GM18511 (cell line): ENCODE data around the gene GBX1.

Source experiments
- ATAC-seq: cut with Tn5 transposase; IDR thresholded peaks from one replicate; pipeline ENCODE4 v1.9.1; 2021; ENCODE audit warnings: mild to moderate bottlenecking, moderate library complexity; ENCODE audit not compliant: unreplicated experiment

GBX1 gene

GRCh38 chr7:151174246-151175046 lies 7.0 kb upstream of the GBX1 start:
- ATAC-seq, result no peak

- no peak for ATAC-seq
Observed at GRCh38 chr7:151173386-151174245, 6.1 kb upstream of the GBX1 start.

- ATAC-seq, result peak; percentile 77
Observed at GRCh38 chr7:151172273-151173141, 5.0 kb upstream of the GBX1 start.

GRCh38 chr7:151168787-151169162 lies 1.3 kb upstream of the GBX1 start:
- no peak for ATAC-seq

GRCh38 chr7:151168003-151168786 lies 701 bp upstream of the GBX1 start:
- peak; percentile 69 for ATAC-seq

- ATAC-seq, result no peak
Observed at GRCh38 chr7:151166629-151167196, 781 bp downstream of the GBX1 start.

- no peak for ATAC-seq
Observed at GRCh38 chr7:151161757-151162156, 5.7 kb downstream of the GBX1 start.

- no peak for ATAC-seq
Observed at GRCh38 chr7:151157645-151158329, 9.7 kb downstream of the GBX1 start.

- no peak for ATAC-seq
Observed at GRCh38 chr7:151152643-151153513, 14.6 kb downstream of the GBX1 start.

- ATAC-seq, result no peak
Observed at GRCh38 chr7:151150388-151150787, 17.1 kb downstream of the GBX1 start.

GRCh38 chr7:151148319-151149259 lies 18.9 kb downstream of the GBX1 start:
- no peak for ATAC-seq

- no peak for ATAC-seq
Observed at GRCh38 chr7:151146761-151147160, 20.7 kb downstream of the GBX1 start.

- no peak for ATAC-seq
Observed at GRCh38 chr7:151144387-151144786, 23.1 kb downstream of the GBX1 start.

- ATAC-seq, result no peak
Observed at GRCh38 chr7:151143261-151144015, 24.1 kb downstream of the GBX1 start.

GRCh38 chr7:151142686-151143040 lies 24.8 kb downstream of the GBX1 start:
- ATAC-seq, result no peak

- no peak for ATAC-seq
Observed at GRCh38 chr7:151141855-151142685, 25.4 kb downstream of the GBX1 start.
